ENCODE data around the gene TBCD.

TBCD gene

GRCh38 chr17:82793974-82794630, 42.2 kb downstream of the TBCD start:
- DNase-seq, result no peak

GRCh38 chr17:82794781-82795482, 43.1 kb downstream of the TBCD start:
- DNase-seq, result no peak

GRCh38 chr17:82795615-82796014, 43.8 kb downstream of the TBCD start:
- no peak for DNase-seq

- DNase-seq, result no peak
These were observed 45.2 kb downstream of the TBCD start for GRCh38 chr17:82797061-82797460.

- DNase-seq, result no peak
These were observed 46.9 kb downstream of the TBCD start for GRCh38 chr17:82798752-82799151.

- DNase-seq, result no peak
These were observed 47.7 kb downstream of the TBCD start for GRCh38 chr17:82799591-82799990.

GRCh38 chr17:82800885-82801284, 49.0 kb downstream of the TBCD start:
- DNase-seq, result no peak

GRCh38 chr17:82801377-82801970, 49.6 kb downstream of the TBCD start:
- no peak for DNase-seq

- DNase-seq, result no peak
These were observed 50.4 kb downstream of the TBCD start for GRCh38 chr17:82802075-82802780.

GRCh38 chr17:82803185-82803584, 51.3 kb downstream of the TBCD start:
- DNase-seq, result no peak

- no peak for DNase-seq
These were observed 51.7 kb downstream of the TBCD start for GRCh38 chr17:82803606-82804005.

GRCh38 chr17:82804442-82805191, 52.8 kb downstream of the TBCD start:
- no peak for DNase-seq

GRCh38 chr17:82805254-82805653, 53.4 kb downstream of the TBCD start:
- DNase-seq, result no peak

- DNase-seq, result no peak
These were observed 54.0 kb downstream of the TBCD start for GRCh38 chr17:82805823-82806222.

- DNase-seq, result no peak
These were observed 54.8 kb downstream of the TBCD start for GRCh38 chr17:82806645-82807044.

GRCh38 chr17:82807101-82807500, 55.2 kb downstream of the TBCD start:
- DNase-seq, result no peak

GRCh38 chr17:82807562-82807961, 55.7 kb downstream of the TBCD start:
- no peak for DNase-seq

GRCh38 chr17:82808006-82808405, 56.1 kb downstream of the TBCD start:
- DNase-seq, result no peak

GRCh38 chr17:82808921-82809905, 57.3 kb downstream of the TBCD start:
- DNase-seq, result no peak

GRCh38 chr17:82810644-82811430, 59.0 kb downstream of the TBCD start:
- DNase-seq, result no peak

- DNase-seq, result no peak
These were observed 60.2 kb downstream of the TBCD start for GRCh38 chr17:82812058-82812457.
